ENCODE results near the gene MRPL27.
A peak's percentile ranks its signal among the peaks of the same experiment; 100 is the strongest.

DNA sequence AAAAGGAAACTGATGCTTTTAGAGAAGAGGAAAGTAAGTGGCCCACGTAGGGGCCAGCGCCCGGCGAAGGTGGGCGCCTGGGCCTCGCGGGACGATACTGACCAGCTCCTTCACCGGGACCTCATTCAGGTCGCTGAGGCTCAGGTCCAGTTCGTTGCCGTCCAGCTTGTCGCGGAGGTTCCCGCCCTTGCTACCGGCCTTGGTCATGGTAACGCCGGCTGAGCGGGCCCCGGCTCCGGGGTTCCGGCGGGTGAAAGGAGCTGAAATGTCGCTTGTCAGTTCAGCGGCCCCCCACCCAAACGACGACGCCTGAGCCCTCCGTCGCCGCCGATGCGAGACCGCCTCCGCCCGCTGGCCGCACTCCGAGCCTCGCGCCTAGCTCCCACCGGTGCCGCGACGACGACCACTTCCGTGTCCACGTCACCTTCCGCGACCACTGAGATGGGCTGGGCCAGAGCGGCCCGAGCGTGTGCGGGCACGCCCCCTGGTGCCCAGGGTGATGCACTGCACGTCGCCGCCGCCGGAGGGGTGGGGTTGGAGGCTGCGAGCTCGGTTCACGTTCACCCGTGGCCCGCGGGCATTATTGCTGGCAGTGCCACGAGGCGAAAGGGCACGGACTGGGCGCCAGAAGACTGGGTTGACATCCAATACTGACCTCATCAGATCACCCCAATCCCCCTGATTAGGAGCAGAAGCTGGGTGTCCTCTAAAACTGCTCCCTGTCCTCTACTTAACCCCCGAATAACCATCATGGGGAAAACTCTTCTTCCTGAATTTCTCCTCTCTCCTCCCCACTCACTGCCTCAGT, 24.3 kb upstream of the MRPL27 start, which contains the start of gene LRRC59:
- TF ChIP-seq, protein P1, sequence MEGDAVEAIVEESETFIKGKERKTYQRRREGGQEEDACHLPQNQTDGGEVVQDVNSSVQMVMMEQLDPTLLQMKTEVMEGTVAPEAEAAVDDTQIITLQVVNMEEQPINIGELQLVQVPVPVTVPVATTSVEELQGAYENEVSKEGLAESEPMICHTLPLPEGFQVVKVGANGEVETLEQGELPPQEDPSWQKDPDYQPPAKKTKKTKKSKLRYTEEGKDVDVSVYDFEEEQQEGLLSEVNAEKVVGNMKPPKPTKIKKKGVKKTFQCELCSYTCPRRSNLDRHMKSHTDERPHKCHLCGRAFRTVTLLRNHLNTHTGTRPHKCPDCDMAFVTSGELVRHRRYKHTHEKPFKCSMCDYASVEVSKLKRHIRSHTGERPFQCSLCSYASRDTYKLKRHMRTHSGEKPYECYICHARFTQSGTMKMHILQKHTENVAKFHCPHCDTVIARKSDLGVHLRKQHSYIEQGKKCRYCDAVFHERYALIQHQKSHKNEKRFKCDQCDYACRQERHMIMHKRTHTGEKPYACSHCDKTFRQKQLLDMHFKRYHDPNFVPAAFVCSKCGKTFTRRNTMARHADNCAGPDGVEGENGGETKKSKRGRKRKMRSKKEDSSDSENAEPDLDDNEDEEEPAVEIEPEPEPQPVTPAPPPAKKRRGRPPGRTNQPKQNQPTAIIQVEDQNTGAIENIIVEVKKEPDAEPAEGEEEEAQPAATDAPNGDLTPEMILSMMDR (IDR thresholded peaks at IDR 0.05): peak; percentile 95 to 99 (median 96)
- TF ChIP-seq POLR2A (IDR thresholded peaks at IDR 0.05): peak; percentile 15 to 81
